Small intestine (tissue), 7 donors: Measurements from ENCODE around the gene ARHGAP15. TPM values are rescaled to one million over a fixed set of nuclear protein-coding genes. Genes with fewer than 3 reads are reported as not detected.

Experiments used
- DNase-seq, 2 donors: peaks; one replicate each; pipeline versions ENCODE4 v3.0.0 to v3.0.0-alpha.2; 2013
- FAIRE-seq: peaks from 2 replicates; lab custom pipeline; 2012; peaks lifted over from hg19 to GRCh38; lab: Jason Lieb, UNC
- H3K27ac ChIP-seq, 3 donors: one replicate each; pipeline ENCODE4 v1.5.1; 2013; ENCODE audit warnings: low read length in 2 of 3, mild to moderate bottlenecking in 2 of 3, control low read depth in 1 of 3, inconsistent platforms in 1 of 3, low read depth in 1 of 3, moderate library complexity in 1 of 3
- H3K27me3 ChIP-seq, 3 donors: one replicate each; pipeline ENCODE4 v1.6.1; 2013; ENCODE audit warnings: low read length in 3 of 3, inconsistent platforms in 1 of 3; ENCODE audit not compliant: control insufficient read depth in 3 of 3, insufficient read depth in 3 of 3
- H3K36me3 ChIP-seq, 3 donors: one replicate each; pipeline ENCODE4 v1.6.1; 2013; ENCODE audit warnings: low read length in 3 of 3, inconsistent platforms in 1 of 3, low read depth in 1 of 3, mild to moderate bottlenecking in 1 of 3, moderate library complexity in 1 of 3; ENCODE audit not compliant: control insufficient read depth in 3 of 3, insufficient read depth in 2 of 3
- H3K4me1 ChIP-seq, 3 donors: one replicate each; pipeline ENCODE4 v1.6.1; 2013; ENCODE audit warnings: low read length in 2 of 3, inconsistent platforms in 1 of 3, low read depth in 1 of 3, mild to moderate bottlenecking in 1 of 3, moderate library complexity in 1 of 3; ENCODE audit not compliant: control insufficient read depth in 3 of 3, insufficient read depth in 2 of 3
- H3K4me3 ChIP-seq, 3 donors: one replicate each; pipeline ENCODE4 v1.5.1; 2013; ENCODE audit warnings: low read length in 3 of 3, control low read depth in 1 of 3, inconsistent platforms in 1 of 3, low read depth in 1 of 3, mild to moderate bottlenecking in 1 of 3, moderate library complexity in 1 of 3
- H3K9me3 ChIP-seq, 2 donors: one replicate each; pipeline ENCODE4 v1.6.1; 2013; ENCODE audit warnings: low read depth in 1 of 2, low read length in 1 of 2; ENCODE audit not compliant: control insufficient read depth in 2 of 2, insufficient read depth in 1 of 2
- WGBS, 3 donors: extraction: QIAGEN DNeasy Blood & Tissue Kit; methylation state at CpG; one replicate each; pipeline ENCODE4 v1.1.7; 2013; 5-methylcytosine and 5-hydroxymethylcytosine counted together
- polyA plus RNA-seq, 4 donors: library from polyadenylated mRNA; stranded (reverse) in 3 of 4; unstranded in 1 of 4; fragments of 200-250 nt in 3 of 4; fragments of 120-200 nt in 1 of 4; gene quantifications; one replicate each; pipeline versions ENCODE4 v1.2.1 to v1.2.3, GENCODE V29; 2013
- donor health status: healthy with polysubstance abuse.
- donor health status: control.
- donor health status: control.
- donor health status: Bipolar disorder and iron deficiency.
- donor health status: healthy.

ARHGAP15 gene
- polyA plus RNA-seq, 4 donors, result 0.67 to 18.2 (median 10.1) TPM

GRCh38 chr2:143171817-143172216 lies 42.6 kb downstream of the ARHGAP15 start:
- H3K27ac ChIP-seq, result no peak overlapping the region
- peaks cover 0 to 3% (median 0%) of the 10 kb centered on the region in 3 donors for H3K4me1 ChIP-seq
- no peak for FAIRE-seq
- H3K9me3 ChIP-seq, result no peaks in the 10 kb centered on the region
- 46 to 64% (median 60%) methylated on average over 2 of the region's 2 CpGs for WGBS, 3 donors
- no peak overlapping the region for H3K4me3 ChIP-seq
- H3K36me3 ChIP-seq, result no peaks in the 10 kb centered on the region
- no peak for DNase-seq
- H3K27me3 ChIP-seq, result no peaks in the 10 kb centered on the region

GRCh38 chr2:143175438-143175837 lies 46.2 kb downstream of the ARHGAP15 start:
- no peaks in the 10 kb centered on the region for H3K36me3 ChIP-seq
- no peaks in the 10 kb centered on the region for H3K9me3 ChIP-seq
- H3K27ac ChIP-seq, result no peak overlapping the region
- peaks cover 0 to 5% (median 0%) of the 10 kb centered on the region in 3 donors for H3K4me1 ChIP-seq
- no peaks in the 10 kb centered on the region for H3K27me3 ChIP-seq
- DNase-seq, result no peak
- H3K4me3 ChIP-seq, result no peak overlapping the region
- 80 to 90% (median 87%) methylated on average over 2 of the region's 2 CpGs for WGBS, 3 donors
- FAIRE-seq, result no peak

GRCh38 chr2:143176606-143177005 lies 47.4 kb downstream of the ARHGAP15 start:
- Histone ChIP-seq H3K27ac (peak overlapping the region in 2 of 3 donors; percentile 34 to 71), H3K36me3 (no peaks in the 10 kb centered on the region), H3K9me3 (peaks cover 0 to 5% of the 10 kb centered on the region in 2 donors), H3K4me3 (no peak overlapping the region), H3K27me3 (no peaks in the 10 kb centered on the region), H3K4me1 (peaks cover 0 to 5% (median 0%) of the 10 kb centered on the region in 3 donors)
- FAIRE-seq (no peak), DNase-seq (peak in 1 of 2 donors; percentile 13)
- 38 to 57% (median 55%) methylated on average over 3 of the region's 3 CpGs for WGBS, 3 donors

GRCh38 chr2:143177096-143177786 lies 48.0 kb downstream of the ARHGAP15 start:
- DNase-seq, result peak in 1 of 2 donors; percentile 9
- Histone ChIP-seq H3K27ac (peak overlapping the region in 2 of 3 donors; percentile 34 to 71), H3K9me3 (peaks cover 0 to 5% of the 10 kb centered on the region in 2 donors), H3K36me3 (no peaks in the 10 kb centered on the region), H3K4me3 (no peak overlapping the region), H3K4me1 (peaks cover 0 to 5% (median 0%) of the 10 kb centered on the region in 3 donors), H3K27me3 (no peaks in the 10 kb centered on the region)
- 59 to 69% (median 66%) methylated on average over 5 of the region's 5 CpGs for WGBS, 3 donors
- no peak for FAIRE-seq

- Histone ChIP-seq H3K4me1 (peaks cover 0 to 5% (median 0%) of the 10 kb centered on the region in 3 donors), H3K27ac (no peak overlapping the region), H3K9me3 (peaks cover 0 to 5% of the 10 kb centered on the region in 2 donors), H3K36me3 (no peaks in the 10 kb centered on the region), H3K27me3 (no peaks in the 10 kb centered on the region), H3K4me3 (no peak overlapping the region)
- DNase-seq (no peak), FAIRE-seq (no peak)
Measured at GRCh38 chr2:143181494-143181893, 52.3 kb downstream of the ARHGAP15 start.

- Histone ChIP-seq H3K27ac (no peak overlapping the region), H3K27me3 (no peaks in the 10 kb centered on the region), H3K4me3 (no peak overlapping the region), H3K36me3 (no peaks in the 10 kb centered on the region), H3K4me1 (no peaks in the 10 kb centered on the region), H3K9me3 (peaks cover 0 to 5% of the 10 kb centered on the region in 2 donors)
- 83 to 93% (median 87%) methylated on average over 2 of the region's 2 CpGs for WGBS, 3 donors
- no peak for DNase-seq
- no peak for FAIRE-seq
Measured at GRCh38 chr2:143182649-143183048, 53.4 kb downstream of the ARHGAP15 start.

GRCh38 chr2:143183804-143184463 lies 54.7 kb downstream of the ARHGAP15 start:
- WGBS, 3 donors, result 75 to 83% (median 82%) methylated on average over 5 of the region's 5 CpGs
- Histone ChIP-seq H3K27ac (no peak overlapping the region), H3K4me3 (no peak overlapping the region), H3K27me3 (no peaks in the 10 kb centered on the region), H3K9me3 (peaks cover 0 to 5% of the 10 kb centered on the region in 2 donors), H3K4me1 (no peaks in the 10 kb centered on the region), H3K36me3 (no peaks in the 10 kb centered on the region)
- FAIRE-seq, result no peak
- no peak for DNase-seq

GRCh38 chr2:143186876-143187275 lies 57.7 kb downstream of the ARHGAP15 start:
- H3K4me3 ChIP-seq, result no peak overlapping the region
- FAIRE-seq (no peak), DNase-seq (no peak)
- WGBS, 3 donors, result 43 to 66% (median 59%) methylated on average over 3 of the region's 3 CpGs
- H3K27ac ChIP-seq, result no peak overlapping the region
- no peaks in the 10 kb centered on the region for H3K27me3 ChIP-seq
- H3K4me1 ChIP-seq, result no peaks in the 10 kb centered on the region
- H3K9me3 ChIP-seq, result no peaks in the 10 kb centered on the region
- H3K36me3 ChIP-seq, result no peaks in the 10 kb centered on the region
